Measurements from ENCODE around the gene MACC1. TPM values are rescaled to one million over a fixed set of nuclear protein-coding genes. Genes with fewer than 3 reads are reported as not detected.
"Not testable (repeated sequence)": the region's sequence is repeated elsewhere in the genome, so short reads cannot be mapped to it uniquely, and the experiment has no call there.

The MACC1 gene
- total RNA-seq, 1 donor from 2014 or later, result 0.13 TPM

DNA sequence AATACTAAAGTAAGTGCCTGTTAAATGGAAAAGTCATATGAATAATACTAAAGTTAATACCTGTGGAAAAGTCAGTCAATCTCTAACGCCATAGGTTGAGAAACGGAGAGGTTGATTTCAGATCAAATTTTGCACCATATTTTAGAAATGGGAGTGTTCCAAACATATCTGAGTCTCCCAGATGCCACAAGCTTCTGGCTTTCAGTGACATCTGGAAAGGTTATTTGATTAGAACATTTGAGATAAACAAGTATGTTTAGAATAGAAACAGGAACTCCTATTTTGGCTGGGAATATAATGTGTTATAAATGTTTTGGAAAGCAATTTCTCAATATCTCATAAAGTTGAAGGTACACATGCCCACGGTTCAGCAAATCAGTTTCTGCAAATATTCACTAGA is 5.8 kb downstream of the MACC1 start:
- intact Hi-C loops (cut with DNase I), result no loop called here
- DNase-seq (ENCODE audit: low spot score), result no peak

GRCh38 chr7:20208651-20209307 is 8.4 kb downstream of the MACC1 start:
- DNase-seq (ENCODE audit: low spot score), result no peak
- intact Hi-C loops (cut with DNase I), result no loop called here

- intact Hi-C loops (cut with DNase I); DNase-seq (ENCODE audit: low spot score): not testable (repeated sequence)
Measured at GRCh38 chr7:20207811-20208210, 9.4 kb downstream of the MACC1 start.

DNA sequence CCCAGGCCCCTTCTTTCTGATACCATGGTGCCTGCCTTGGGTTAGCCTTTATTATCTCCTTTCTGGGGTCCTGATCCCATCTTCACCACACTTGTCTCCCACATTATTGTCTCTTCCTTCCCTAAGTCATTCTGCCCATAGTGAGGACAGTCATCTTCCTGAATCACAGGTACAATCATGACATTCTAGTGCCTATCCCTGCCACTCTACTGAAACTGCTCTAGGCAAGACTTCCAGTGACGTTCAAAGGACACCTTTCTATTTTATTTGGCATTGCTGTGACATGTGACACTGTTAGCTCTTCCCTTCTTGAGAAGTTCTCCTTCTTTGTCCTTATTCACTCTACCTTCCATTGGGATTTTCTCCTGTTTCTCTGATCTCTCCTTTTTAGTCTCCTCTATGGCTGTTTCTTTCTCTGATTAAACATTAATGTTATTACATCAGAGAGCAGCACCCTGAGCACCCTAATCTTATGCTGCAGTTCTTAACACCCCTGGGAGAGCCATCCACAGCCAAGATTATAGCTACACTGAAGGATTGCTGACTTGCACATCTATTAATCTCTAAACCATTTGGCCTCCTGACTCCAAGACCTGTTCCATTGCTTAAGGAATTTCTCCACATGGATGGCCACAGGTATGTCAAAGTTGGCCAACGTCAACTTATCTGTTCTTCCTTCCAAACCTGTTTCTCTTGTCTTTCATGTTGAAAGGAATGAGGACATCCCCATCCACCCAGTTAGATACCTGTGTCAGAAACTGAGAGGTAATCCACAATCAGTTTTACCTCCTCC is 10.9 kb downstream of the MACC1 start:
- intact Hi-C loops (cut with DNase I), result no loop called here
- DNase-seq (ENCODE audit: low spot score), result no peak

DNA sequence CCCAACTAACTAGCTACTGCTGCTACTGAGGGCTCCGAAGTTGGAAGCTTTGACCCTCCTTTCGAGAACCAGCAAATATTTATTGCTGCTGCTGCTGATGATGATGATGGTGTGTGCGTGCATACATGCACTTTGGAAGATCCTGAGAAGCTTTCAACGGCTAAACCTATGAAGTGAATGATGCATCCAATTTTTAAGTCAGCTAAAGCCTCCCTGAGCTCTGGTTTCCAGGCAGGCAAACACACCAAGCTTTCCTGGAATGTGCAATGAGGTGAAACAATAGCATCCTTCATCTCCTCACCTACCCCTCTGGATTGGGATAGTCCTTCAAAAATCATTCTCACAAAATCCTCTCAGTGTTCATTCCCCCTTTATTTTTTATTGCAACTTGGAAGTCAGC is 13.9 kb downstream of the MACC1 start:
- intact Hi-C loops (cut with DNase I), result no loop called here
- no peak for DNase-seq (ENCODE audit: low spot score)

DNA sequence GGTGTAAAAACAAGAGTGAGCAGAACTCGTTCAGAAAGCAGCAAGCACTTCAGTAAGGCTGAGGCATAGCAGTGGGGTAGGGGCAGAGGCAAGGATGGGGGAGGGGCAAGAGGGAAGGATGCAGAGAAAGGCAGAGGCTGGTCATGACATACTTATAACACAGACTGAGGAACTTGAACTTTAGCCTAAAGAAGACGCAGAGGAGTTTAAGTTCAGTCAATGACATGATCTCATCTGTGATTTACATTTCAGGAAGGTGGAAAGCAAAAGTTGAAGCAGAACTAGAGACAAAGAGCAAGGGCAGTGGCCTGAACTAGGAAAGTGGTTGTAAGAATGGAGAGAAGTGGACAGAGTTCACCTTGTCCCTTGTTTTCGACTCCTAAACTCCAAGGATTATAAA is 15.8 kb downstream of the MACC1 start:
- intact Hi-C loops (cut with DNase I), result no loop called here
- DNase-seq (ENCODE audit: low spot score), result no peak

DNA sequence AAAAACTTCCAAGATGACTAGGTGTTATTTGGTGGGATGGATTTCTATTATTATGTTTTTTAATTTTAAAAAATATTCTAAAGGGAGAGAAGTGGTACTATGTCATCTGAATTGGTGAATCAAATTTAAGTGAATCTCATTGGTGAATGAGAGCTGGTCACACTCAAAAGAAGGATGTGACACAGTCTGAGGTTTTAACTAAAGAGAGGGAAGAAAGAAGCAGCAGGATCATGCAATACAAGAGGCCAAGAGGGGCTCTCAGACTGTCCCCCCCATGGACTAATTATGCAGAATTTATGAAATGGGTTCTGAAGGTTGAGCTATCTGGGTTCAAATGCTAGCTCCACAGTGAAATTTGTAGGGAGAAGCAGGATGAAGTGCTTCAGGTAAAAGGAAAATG is 16.2 kb downstream of the MACC1 start:
- no peak for DNase-seq (ENCODE audit: low spot score)

DNA sequence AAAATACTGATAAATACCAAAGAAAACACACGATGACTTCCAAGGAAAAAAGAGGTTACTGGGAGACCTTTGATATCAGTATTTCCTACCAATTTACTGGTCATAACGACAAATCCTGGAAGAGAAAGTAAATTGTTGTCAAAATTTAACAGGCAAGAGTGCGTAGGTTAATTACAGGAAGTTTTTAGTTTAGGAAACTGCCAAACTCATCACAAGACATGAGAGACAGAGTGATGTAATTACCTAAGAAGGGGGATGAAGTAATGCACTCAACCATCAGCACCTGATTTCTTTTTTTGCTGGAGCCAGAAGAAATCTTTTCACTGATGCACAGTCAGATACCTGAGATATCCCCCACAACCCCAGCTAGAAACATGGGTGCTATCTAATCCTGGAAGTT is 16.8 kb downstream of the MACC1 start:
- DNase-seq (ENCODE audit: low spot score), result no peak
- intact Hi-C loops (cut with DNase I), result no loop called here

More for the DNA sequence above, 16.2 kb downstream of the MACC1 start:
- intact Hi-C loops (cut with DNase I), result no loop called here

DNA sequence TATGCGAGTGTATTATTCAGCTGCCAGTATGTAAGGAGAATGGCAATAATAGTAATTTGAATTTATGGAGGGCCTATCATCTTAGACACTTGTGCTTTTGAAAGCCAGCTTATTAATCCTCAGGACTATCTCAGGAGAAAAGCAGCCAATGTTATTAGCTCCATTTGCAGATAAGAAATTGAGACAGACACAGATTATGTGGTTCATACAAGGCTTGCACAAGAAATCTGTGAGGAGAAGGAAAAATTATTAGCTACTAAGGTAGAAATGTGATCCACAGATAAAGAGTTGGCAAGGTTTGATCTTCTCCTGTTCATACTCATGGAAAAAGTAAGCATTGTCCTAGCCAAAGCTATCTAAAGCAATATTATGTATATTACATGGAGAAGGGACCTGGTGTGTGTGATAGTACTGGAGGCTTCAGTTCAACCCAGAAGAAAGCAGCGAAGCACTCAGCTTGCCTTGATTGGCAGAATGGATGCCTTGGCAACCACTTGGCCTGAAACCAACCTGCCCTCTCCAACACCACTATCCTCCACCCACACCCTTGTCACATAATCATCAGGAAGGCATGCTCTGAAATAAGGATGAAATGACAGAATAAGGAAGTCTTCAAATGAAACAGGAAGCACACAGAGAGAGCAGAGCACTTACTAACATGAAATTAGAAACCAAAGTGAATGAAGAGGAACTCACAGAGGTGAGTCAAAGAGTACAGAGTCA is 18.0 kb downstream of the MACC1 start:
- no peak for DNase-seq (ENCODE audit: low spot score)
- intact Hi-C loops (cut with DNase I), result no loop called here

GRCh38 chr7:20198260-20198659 is 18.9 kb downstream of the MACC1 start:
- intact Hi-C loops (cut with DNase I), result no loop called here

GRCh38 chr7:20197837-20198236 is 19.3 kb downstream of the MACC1 start:
- intact Hi-C loops (cut with DNase I), result no loop called here
- DNase-seq (ENCODE audit: low spot score), result no peak

More at GRCh38 chr7:20198260-20198659, 18.9 kb downstream of the MACC1 start:
- no peak for DNase-seq (ENCODE audit: low spot score)

GRCh38 chr7:20197125-20197748 is 19.9 kb downstream of the MACC1 start:
- no peak for DNase-seq (ENCODE audit: low spot score)
- intact Hi-C loops (cut with DNase I), result no loop called here

DNA sequence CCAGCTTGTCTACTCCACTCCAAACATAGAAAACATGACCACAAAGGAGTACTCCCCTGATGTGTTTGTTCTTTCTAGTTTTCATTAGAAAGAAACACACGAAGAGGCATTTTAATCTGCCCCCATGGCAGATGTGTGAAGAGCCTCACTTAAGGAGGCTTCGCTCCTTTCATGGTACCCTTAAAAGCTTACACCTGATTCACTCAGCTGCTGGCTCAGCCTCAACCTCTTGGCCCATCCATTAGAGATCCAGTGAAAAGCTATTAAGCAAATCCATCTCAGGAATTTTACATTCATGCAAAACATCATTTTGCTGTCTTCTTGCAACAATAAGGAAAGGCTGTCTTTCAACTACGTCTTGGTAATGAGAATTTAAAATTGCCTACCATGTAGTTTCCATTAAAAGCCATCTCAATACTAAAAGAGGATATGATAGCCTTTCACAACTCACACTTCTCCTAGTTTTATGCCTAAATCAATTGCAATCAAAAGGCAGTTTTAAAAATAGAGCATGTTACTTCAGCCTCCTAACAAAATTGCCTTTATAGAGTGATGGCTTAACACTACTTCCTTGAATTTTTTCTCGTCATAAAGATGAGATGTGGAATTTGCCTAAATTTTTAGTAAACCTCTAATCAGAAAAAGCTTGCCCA is 22.7 kb downstream of the MACC1 start:
- intact Hi-C loops (cut with DNase I), result no loop called here
- no peak for DNase-seq (ENCODE audit: low spot score)

- DNase-seq (ENCODE audit: low spot score), result no peak
- intact Hi-C loops (cut with DNase I), result no loop called here
Measured at GRCh38 chr7:20193873-20194272, 23.3 kb downstream of the MACC1 start.

- intact Hi-C loops (cut with DNase I), result no loop called here
- DNase-seq (ENCODE audit: low spot score), result no peak
Measured at GRCh38 chr7:20193242-20193777, 23.9 kb downstream of the MACC1 start.

DNA sequence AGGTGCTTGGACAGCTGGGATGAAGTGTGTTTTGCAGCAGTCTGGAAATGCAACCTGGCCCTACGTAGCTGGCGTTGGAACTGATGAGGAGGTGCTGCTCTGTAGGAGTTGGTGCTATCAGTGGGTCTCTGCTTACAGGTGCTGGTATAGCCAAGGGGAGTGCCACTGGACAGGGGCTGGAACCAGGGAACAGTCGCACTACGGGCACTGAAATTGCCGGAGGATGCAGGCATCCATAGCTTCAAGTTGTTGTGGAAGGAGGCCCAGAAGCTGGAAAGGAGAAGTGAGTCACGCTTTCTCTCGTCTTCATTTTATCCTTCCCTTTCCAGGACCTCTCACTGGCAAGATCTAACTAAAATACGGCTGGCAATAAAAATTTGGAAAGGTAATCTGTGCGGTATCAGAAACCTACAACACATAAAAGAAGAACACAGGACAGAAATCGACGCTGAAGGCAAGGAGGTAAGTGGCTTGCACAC is 25.8 kb downstream of the MACC1 start:
- no peak for DNase-seq (ENCODE audit: low spot score)
- intact Hi-C loops (cut with DNase I), result no loop called here

- intact Hi-C loops (cut with DNase I), result no loop called here
- DNase-seq (ENCODE audit: low spot score), result no peak
Measured at GRCh38 chr7:20190560-20191390, 26.4 kb downstream of the MACC1 start.

DNA sequence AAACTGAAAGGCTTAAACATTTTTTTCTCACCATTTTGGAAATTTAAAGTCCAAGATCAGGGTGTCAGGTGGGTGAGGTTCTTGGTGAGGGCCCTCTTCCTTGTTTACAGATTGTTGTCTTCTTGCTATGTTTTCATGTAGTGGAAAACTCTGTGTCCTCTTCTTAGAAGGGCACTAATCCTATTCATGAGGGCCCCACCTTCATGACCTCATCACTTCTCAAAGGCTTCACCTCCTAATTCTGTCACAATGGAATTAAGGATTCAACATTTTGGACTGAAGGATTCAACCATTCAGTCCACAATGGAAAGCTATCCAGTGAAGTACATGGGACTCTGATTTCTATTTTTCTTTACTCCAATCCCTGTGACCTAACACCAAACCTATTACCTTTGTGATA is 27.3 kb downstream of the MACC1 start:
- intact Hi-C loops (cut with DNase I), result no loop called here
- DNase-seq (ENCODE audit: low spot score), result no peak
